Esophagus squamous epithelium (tissue), 5 donors: Measurements from ENCODE around the gene SYNE2. TPM values are rescaled to one million over a fixed set of nuclear protein-coding genes. Genes with fewer than 3 reads are reported as not detected.

Experiments used
- DNase-seq: peaks from one replicate; lab custom pipeline; 2025; lab: John Stamatoyannopoulos, UW
- H3K27ac ChIP-seq, 4 donors: fragments of 200-600 bp; sonication (generic); one replicate each; pipeline ENCODE4 v1.5.1; 2016 to 2019; ENCODE audit warnings: mild to moderate bottlenecking in 1 of 4
- H3K27me3 ChIP-seq, 4 donors: fragments of 200-600 bp; sonication (generic); 1 replicate in 3 of 4; 2 replicates in 1 of 4; pipeline versions ENCODE4 v1.5.1 to v1.6.0; 2017 to 2021; ENCODE audit warnings: antibody characterized with exemption in 1 of 4
- H3K36me3 ChIP-seq, 3 donors: fragments of 200-600 bp; sonication (generic); one replicate each; pipeline ENCODE4 v1.5.1; 2016 to 2019
- H3K4me1 ChIP-seq, 3 donors: fragments of 200-600 bp; sonication (generic); one replicate each; pipeline ENCODE4 v1.5.1; 2017 to 2019
- H3K4me3 ChIP-seq, 4 donors: fragments of 200-600 bp; sonication (generic); 1 replicate in 3 of 4; 2 replicates in 1 of 4; pipeline ENCODE4 v1.5.1; 2016 to 2019; ENCODE audit warnings: mild to moderate bottlenecking in 2 of 4, moderate library complexity in 1 of 4
- H3K9me3 ChIP-seq, 3 donors: fragments of 200-600 bp; sonication (generic); one replicate each; pipeline ENCODE4 v1.5.1; 2016 to 2019
- POLR2A ChIP-seq, 4 donors: fragments of 450-650 bp; IDR thresholded peaks; one replicate each; pipeline ENCODE4 v1.6.1; 2017; ENCODE audit warnings: antibody characterized with exemption in 4 of 4, mild to moderate bottlenecking in 4 of 4, moderate library complexity in 3 of 4
- WGBS, 2 donors: methylation state at CpG; one replicate each; pipeline ENCODE4 v1.1.5; 2018; 5-methylcytosine and 5-hydroxymethylcytosine counted together
- intact Hi-C: fragments of 100-400 bp; cut with DNase I; formaldehyde crosslinking; loops from one replicate; pipeline ENCODE4 v1.15.0; 2022
- total RNA-seq, 4 donors: library from RNA; depleted of rRNA; stranded (reverse); fragments of >200 nt; gene quantifications; one replicate each; pipeline ENCODE4 v1.1.0, GENCODE V29; 2016
- TF ChIP-seq, protein P1 (sequence below), 6 experiments: fragments of 450-650 bp in 4 of 6; fragments of 200-600 bp in 2 of 6; sonication (generic) in 2 of 6; IDR thresholded peaks; one replicate each; pipeline ENCODE4 v1.5.1; 2016 to 2019; ENCODE audit warnings: antibody characterized with exemption in 6 of 6, mild to moderate bottlenecking in 4 of 6, moderate library complexity in 4 of 6
- donor health status: DM: yes; HTN: yes; CAD: no.

SYNE2 gene
- total RNA-seq, 4 donors from 2014 or later, result 128 to 197 (median 145) TPM

DNA sequence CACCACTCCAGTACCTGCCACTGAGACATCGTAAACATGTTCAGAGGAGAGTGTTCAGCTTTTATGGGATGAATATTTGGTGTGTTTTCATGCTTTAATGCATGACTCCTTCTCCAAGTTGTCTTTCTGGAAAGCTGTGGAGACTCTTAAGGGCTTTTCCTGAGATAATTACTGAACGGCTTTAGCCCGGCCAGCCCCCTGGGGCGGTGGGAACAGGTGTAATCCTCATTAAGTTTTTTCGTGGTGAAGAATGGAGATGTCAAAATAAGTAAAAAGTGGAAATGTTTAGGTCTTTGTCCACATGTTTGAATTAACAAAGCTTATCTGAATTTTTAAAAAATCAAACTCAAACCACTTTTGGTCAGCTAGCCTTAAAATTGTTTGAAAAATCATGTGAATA, 1.5 kb downstream of the SYNE2 start:
- Histone ChIP-seq H3K36me3 (no peaks in the 10 kb centered on the region), H3K9me3 (no peaks in the 10 kb centered on the region), H3K27ac (peak overlapping the region; percentile 88 to 98 (median 95)), H3K4me1 (peaks cover 0 to 59% (median 24%) of the 10 kb centered on the region in 3 donors), H3K4me3 (peak overlapping the region; percentile 69 to 96 (median 88)), H3K27me3 (no peaks in the 10 kb centered on the region)
- intact Hi-C loops, result loop anchor here (10.0 kb wide), 1 partner anchor 130 kb away; no protein-coding TSS in a partner anchor
- no peak for DNase-seq
- TF ChIP-seq, protein P1, sequence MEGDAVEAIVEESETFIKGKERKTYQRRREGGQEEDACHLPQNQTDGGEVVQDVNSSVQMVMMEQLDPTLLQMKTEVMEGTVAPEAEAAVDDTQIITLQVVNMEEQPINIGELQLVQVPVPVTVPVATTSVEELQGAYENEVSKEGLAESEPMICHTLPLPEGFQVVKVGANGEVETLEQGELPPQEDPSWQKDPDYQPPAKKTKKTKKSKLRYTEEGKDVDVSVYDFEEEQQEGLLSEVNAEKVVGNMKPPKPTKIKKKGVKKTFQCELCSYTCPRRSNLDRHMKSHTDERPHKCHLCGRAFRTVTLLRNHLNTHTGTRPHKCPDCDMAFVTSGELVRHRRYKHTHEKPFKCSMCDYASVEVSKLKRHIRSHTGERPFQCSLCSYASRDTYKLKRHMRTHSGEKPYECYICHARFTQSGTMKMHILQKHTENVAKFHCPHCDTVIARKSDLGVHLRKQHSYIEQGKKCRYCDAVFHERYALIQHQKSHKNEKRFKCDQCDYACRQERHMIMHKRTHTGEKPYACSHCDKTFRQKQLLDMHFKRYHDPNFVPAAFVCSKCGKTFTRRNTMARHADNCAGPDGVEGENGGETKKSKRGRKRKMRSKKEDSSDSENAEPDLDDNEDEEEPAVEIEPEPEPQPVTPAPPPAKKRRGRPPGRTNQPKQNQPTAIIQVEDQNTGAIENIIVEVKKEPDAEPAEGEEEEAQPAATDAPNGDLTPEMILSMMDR (IDR thresholded peaks at IDR 0.05), result no peak
- no peak for TF ChIP-seq POLR2A (IDR thresholded peaks at IDR 0.05)
- 6 to 20% methylated on average over 5 of the region's 5 CpGs for WGBS, 2 donors

GRCh38 chr14:63855281-63855680, 2.5 kb downstream of the SYNE2 start:
- Histone ChIP-seq H3K36me3 (no peaks in the 10 kb centered on the region), H3K27ac (peak overlapping the region in 3 of 4 donors; percentile 0 to 98 (median 92)), H3K4me1 (peaks cover 1 to 68% (median 34%) of the 10 kb centered on the region in 3 donors), H3K9me3 (no peaks in the 10 kb centered on the region), H3K4me3 (peak overlapping the region in 2 of 4 donors; percentile 5 to 83), H3K27me3 (no peaks in the 10 kb centered on the region)
- intact Hi-C loops, result loop anchor here (10.0 kb wide), 1 partner anchor 130 kb away; no protein-coding TSS in a partner anchor
- 43 to 51% methylated on average over 4 of the region's 4 CpGs for WGBS, 2 donors
- DNase-seq, result no peak
- TF ChIP-seq, protein P1 (IDR thresholded peaks at IDR 0.05), result no peak
- TF ChIP-seq POLR2A (IDR thresholded peaks at IDR 0.05), result no peak

DNA sequence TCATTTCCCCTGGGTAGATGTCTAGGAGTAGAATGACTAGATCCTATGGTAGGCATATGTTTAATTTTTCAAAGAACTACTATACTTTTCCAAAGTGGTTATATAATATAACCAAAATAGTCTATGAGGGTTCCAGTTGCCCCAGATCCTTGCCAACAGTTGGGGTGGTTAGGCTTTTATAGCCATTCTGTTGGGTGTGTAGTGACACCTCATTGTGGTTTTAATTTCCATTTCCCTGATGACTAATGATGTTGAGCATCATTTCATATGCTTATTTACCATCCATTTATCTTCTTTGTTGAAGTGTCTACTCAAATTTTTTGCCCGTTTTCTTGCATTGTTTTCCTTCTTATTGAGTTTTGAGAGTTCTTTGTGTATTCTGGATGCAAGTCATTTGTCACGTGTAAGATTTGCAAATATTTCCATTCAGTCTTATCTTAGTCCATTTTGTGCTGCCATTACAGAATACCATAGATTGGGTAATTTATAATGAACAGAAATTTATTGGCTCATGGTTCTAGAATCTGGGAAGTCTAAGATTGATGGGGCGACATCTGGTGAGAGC, 4.7 kb downstream of the SYNE2 start:
- 46 to 58% methylated on average over 3 of the region's 3 CpGs for WGBS, 2 donors
- no peaks in the 10 kb centered on the region for H3K27me3 ChIP-seq
- intact Hi-C loops, result loop anchor here (10.0 kb wide), 1 partner anchor 127 kb away; no protein-coding TSS in a partner anchor
- peak overlapping the region in 2 of 4 donors; percentile 19 to 92 for H3K27ac ChIP-seq
- no peak overlapping the region for H3K4me3 ChIP-seq
- H3K4me1 ChIP-seq, result peaks cover 6 to 83% (median 37%) of the 10 kb centered on the region in 3 donors
- H3K36me3 ChIP-seq, result no peaks in the 10 kb centered on the region
- no peak for DNase-seq
- TF ChIP-seq, protein P1 (IDR thresholded peaks at IDR 0.05), result no peak
- TF ChIP-seq POLR2A (IDR thresholded peaks at IDR 0.05), result no peak
- H3K9me3 ChIP-seq, result no peaks in the 10 kb centered on the region

DNA sequence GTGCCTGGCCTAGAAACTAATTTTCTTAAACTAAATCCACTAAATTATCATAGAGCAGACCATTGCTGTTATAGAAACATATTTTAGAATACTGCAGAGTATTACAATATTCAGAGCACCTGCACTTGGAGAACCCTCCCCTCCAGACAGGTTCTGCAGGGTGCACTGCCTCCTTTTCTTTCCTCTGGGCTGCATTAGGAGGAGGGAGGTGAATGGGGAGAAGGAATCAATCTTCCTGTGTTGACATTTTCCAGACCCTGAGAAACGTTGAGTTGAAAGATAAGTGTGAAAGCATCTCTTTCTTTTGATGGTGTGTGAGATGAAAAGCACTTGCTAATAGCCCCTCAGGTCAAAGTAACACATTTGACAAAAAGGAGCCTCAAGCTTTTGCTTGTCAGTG, 7.3 kb downstream of the SYNE2 start:
- Histone ChIP-seq H3K27ac (peak overlapping the region in 3 of 4 donors; percentile 5 to 56 (median 26)), H3K27me3 (no peaks in the 10 kb centered on the region), H3K36me3 (no peaks in the 10 kb centered on the region), H3K4me3 (no peak overlapping the region), H3K4me1 (peaks cover 12 to 91% (median 43%) of the 10 kb centered on the region in 3 donors), H3K9me3 (no peaks in the 10 kb centered on the region)
- TF ChIP-seq POLR2A (IDR thresholded peaks at IDR 0.05), result no peak
- TF ChIP-seq, protein P1 (IDR thresholded peaks at IDR 0.05), result no peak
- no peak for DNase-seq
- intact Hi-C loops, result no loop called here
- WGBS, 2 donors, result 0 to 12% methylated on average over 1 of the region's 1 CpG

DNA sequence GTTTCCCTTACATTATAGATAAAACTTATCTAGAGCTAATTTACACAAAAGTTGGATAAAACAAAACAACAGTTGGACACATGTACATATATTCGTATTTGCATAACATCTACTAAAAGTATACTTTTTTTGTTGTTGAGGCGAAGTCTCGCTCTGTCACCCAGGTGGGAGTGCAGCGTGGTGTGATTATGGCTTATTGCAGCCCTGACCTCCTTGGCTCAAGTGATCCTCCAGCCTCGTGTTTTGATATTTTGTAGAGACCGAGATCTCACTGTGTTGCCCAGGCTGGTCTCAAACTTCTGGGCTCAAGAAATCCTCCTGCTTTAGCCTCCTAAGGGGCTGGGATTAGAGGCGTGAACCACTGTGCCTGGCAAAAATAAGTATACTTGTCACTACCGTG, 9.4 kb downstream of the SYNE2 start:
- Histone ChIP-seq H3K36me3 (no peaks in the 10 kb centered on the region), H3K4me1 (peaks cover 16 to 91% (median 29%) of the 10 kb centered on the region in 3 donors), H3K9me3 (no peaks in the 10 kb centered on the region), H3K27me3 (no peaks in the 10 kb centered on the region), H3K4me3 (no peak overlapping the region), H3K27ac (peak overlapping the region in 1 of 4 donors; percentile 87)
- WGBS, 2 donors, result 82 to 88% methylated on average over 8 of the region's 8 CpGs
- no peak for DNase-seq
- intact Hi-C loops, result no loop called here
- TF ChIP-seq POLR2A (IDR thresholded peaks at IDR 0.05), result no peak
- TF ChIP-seq, protein P1 (IDR thresholded peaks at IDR 0.05), result no peak
